K562 (cell line): ENCODE measurements around the gene STK4. TPM values are rescaled to one million over a fixed set of nuclear protein-coding genes. Genes with fewer than 3 reads are reported as not detected.

Experiments
- CCAR2 ChIP-seq: fragments of 200-400 bp; formaldehyde crosslinking; IDR thresholded peaks from 2 replicates; pipeline ENCODE4 v1.6.1; 2017; ENCODE audit warnings: mild to moderate bottlenecking, low read depth, low read length
- ILF3 ChIP-seq: fragments of 450-650 bp; IDR thresholded peaks from 2 replicates; pipeline ENCODE4 v1.6.1; 2018; ENCODE audit warnings: antibody characterized with exemption, mild to moderate bottlenecking, moderate library complexity, borderline replicate concordance
- SMAD3 ChIP-seq: fragments of 450-650 bp; formaldehyde crosslinking; conservative IDR thresholded peaks from 2 replicates; pipeline ENCODE4 v1.4.0; 2020; ENCODE audit warnings: mild to moderate bottlenecking
- SRSF7 ChIP-seq: fragments of 200-400 bp; formaldehyde crosslinking; optimal IDR thresholded peaks from 2 replicates; pipeline ENCODE3; 2017; ENCODE audit warnings: mild to moderate bottlenecking, low read depth, low read length
- ZC3H4 ChIP-seq: sonication (generic); formaldehyde crosslinking; IDR thresholded peaks from 2 replicates; pipeline ENCODE4 v1.9.0; 2021; ENCODE audit warnings: missing genetic modification reagents, borderline replicate concordance
- ZFP30 ChIP-seq: fragments of 250-450 bp; sonication (Bioruptor Pico); IDR thresholded peaks from 2 replicates; pipeline ENCODE4 v1.8.0; 2022; ENCODE audit warnings: moderate library complexity, mild to moderate bottlenecking, inconsistent platforms, borderline replicate concordance
- polyA plus RNA-seq, 8 experiments: library from polyadenylated mRNA; depleted of rRNA in 4 of 8; stranded (reverse) in 5 of 8; unstranded in 3 of 8; fragments of >200 nt; fragmentation: Nextera tagmentation in 2 of 8; fragmentation: Illumina TruSeq in 1 of 8; extraction: Ambion mirVana in 2 of 8; extraction: Trizol in 1 of 8; gene quantifications; 2 replicates each; pipeline versions ENCODE4 v1.2.1 to v1.2.3, GENCODE V29; 2011 to 2014; ENCODE audit warnings: inconsistent platforms in 1 of 8, missing spikeins in 1 of 8
- total RNA-seq, 7 experiments: library from RNA; depleted of rRNA in 6 of 7; stranded (reverse); fragments of >200 nt in 6 of 7; fragmentation: Illumina TruSeq in 2 of 7; extraction: Trizol in 2 of 7; gene quantifications; 2 replicates each; pipeline versions ENCODE4 v1.2.1 to v1.2.3, GENCODE V29; 2011 to 2021; ENCODE audit warnings: low replicate concordance in 1 of 7
- TF ChIP-seq, protein P1 (sequence below): fragments of 450-650 bp; IDR thresholded peaks from 2 replicates; pipeline ENCODE4 v1.6.1; 2016; ENCODE audit warnings: antibody characterized with exemption
- TF ChIP-seq, protein P2 (sequence below), 2 experiments: fragments of 450-650 bp; IDR thresholded peaks; 2 replicates each; pipeline ENCODE4 v1.6.1; 2016; ENCODE audit warnings: mild to moderate bottlenecking in 2 of 2, borderline replicate concordance in 1 of 2, low read depth in 1 of 2, moderate library complexity in 1 of 2
- TF ChIP-seq, protein P3 (sequence below): fragments of 250-450 bp; sonication (Bioruptor Pico); IDR thresholded peaks from 2 replicates; pipeline ENCODE4 v1.5.0; 2021

STK4 gene
- total and polyA plus RNA-seq, 9 of the 15 experiments (the other 6 are each of a cell fraction or from before 2014, with no cell fraction given) = 11.9 to 30.6 (median 22.2) TPM

- TF ChIP-seq, protein P1, sequence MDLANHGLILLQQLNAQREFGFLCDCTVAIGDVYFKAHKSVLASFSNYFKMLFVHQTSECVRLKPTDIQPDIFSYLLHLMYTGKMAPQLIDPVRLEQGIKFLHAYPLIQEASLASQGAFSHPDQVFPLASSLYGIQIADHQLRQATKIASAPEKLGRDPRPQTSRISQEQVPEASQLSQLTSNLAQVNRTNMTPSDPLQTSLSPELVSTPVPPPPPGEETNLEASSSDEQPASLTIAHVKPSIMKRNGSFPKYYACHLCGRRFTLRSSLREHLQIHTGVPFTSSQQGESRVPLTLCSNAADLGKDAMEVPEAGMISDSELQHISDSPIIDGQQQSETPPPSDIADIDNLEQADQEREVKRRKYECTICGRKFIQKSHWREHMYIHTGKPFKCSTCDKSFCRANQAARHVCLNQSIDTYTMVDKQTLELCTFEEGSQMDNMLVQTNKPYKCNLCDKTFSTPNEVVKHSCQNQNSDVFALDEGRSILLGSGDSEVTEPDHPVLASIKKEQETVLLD = peak; percentile 19; the same call in 1 of the 2 replicates
- no peak for TF ChIP-seq CCAR2
- no peak for TF ChIP-seq ZFP30 (CRISPR knock-in tag)
- TF ChIP-seq, protein P2, sequence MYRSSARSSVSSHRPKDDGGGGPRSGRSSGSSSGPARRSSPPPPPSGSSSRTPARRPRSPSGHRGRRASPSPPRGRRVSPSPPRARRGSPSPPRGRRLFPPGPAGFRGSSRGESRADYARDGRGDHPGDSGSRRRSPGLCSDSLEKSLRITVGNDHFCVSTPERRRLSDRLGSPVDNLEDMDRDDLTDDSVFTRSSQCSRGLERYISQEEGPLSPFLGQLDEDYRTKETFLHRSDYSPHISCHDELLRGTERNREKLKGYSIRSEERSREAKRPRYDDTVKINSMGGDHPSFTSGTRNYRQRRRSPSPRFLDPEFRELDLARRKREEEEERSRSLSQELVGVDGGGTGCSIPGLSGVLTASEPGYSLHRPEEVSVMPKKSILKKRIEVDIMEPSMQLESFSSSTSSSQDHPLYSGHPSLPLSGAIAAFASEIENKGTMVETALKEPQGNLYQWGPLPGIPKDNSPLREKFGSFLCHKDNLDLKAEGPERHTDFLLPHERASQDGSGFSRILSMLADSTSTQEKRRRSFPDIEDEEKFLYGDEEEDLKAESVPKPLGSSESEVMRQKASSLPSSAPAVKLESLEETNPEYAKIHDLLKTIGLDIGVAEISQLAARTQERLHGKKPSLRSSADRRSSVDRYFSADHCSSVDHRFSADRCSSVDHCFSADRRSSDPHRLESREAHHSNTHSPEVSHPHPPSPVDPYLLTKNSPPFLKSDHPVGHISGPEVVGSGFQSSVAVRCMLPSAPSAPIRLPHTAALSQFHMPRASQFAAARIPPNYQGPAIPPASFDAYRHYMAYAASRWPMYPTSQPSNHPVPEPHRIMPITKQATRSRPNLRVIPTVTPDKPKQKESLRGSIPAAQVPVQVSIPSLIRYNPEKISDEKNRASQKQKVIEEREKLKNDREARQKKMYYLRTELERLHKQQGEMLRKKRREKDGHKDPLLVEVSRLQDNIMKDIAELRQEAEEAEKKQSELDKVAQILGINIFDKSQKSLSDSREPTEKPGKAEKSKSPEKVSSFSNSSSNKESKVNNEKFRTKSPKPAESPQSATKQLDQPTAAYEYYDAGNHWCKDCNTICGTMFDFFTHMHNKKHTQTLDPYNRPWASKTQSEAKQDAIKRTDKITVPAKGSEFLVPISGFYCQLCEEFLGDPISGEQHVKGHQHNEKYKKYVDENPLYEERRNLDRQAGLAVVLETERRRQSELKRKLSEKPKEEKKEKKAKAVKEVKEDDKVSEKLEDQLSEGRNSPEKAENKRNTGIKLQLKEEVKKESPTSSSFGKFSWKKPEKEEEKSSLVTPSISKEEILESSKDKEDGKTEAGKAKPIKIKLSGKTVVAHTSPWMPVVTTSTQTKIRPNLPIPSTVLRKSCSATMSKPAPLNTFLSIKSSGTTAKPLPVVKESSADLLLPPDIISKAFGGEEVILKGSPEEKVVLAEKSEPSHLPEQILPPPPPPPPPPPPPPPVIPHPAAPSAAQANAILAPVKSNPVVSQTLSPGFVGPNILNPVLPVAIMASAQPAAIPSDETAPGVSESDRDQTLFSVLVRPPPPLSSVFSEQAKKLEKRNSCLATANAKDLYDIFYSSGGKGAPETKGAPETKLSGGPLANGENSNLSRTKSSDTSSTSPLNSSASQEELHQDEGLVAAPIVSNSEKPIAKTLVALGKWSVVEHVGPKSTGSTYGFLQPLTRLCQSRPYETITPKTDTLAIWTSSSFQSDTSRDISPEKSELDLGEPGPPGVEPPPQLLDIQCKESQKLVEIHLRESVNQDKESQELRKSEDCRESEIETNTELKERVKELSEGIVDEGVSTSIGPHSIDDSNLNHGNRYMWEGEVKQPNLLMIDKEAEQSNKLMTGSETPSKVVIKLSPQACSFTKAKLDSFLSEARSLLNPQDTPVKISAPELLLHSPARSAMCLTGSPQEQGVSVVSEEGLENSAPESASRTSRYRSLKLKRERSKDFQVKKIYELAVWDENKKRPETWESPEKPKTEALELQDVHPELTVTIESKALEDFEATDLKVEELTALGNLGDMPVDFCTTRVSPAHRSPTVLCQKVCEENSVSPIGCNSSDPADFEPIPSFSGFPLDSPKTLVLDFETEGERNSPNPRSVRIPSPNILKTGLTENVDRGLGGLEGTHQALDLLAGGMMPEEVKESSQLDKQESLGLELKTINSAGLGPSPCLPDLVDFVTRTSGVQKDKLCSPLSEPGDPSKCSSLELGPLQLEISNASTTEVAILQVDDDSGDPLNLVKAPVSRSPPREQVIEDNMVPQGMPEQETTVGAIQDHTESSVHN (IDR thresholded peaks at IDR 0.05; ENCODE audit: borderline replicate concordance in 1 of 2, low read depth in 1 of 2) = no peak
- TF ChIP-seq, protein P3, sequence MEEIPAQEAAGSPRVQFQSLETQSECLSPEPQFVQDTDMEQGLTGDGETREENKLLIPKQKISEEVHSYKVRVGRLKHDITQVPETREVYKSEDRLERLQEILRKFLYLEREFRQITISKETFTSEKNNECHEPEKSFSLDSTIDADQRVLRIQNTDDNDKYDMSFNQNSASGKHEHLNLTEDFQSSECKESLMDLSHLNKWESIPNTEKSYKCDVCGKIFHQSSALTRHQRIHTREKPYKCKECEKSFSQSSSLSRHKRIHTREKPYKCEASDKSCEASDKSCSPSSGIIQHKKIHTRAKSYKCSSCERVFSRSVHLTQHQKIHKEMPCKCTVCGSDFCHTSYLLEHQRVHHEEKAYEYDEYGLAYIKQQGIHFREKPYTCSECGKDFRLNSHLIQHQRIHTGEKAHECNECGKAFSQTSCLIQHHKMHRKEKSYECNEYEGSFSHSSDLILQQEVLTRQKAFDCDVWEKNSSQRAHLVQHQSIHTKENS = no peak
- TF ChIP-seq ILF3 = no peak
- no peak for TF ChIP-seq SRSF7
- no peak for TF ChIP-seq ZC3H4
- TF ChIP-seq SMAD3 (CRISPR knock-in tag) = peak; percentile 41; the same call in 1 of the 2 replicates
Observed at GRCh38 chr20:44966030-44966961, at the start of gene STK4 (continued).
